Ascending aorta (tissue), 2 donors: ENCODE data around the gene OMG. TPM values are rescaled to one million over a fixed set of nuclear protein-coding genes. Genes with fewer than 3 reads are reported as not detected.

Experiments used
- DNase-seq, 2 donors: peaks; one replicate each; pipeline ENCODE4 v3.0.0-alpha.2; 2019; ENCODE audit warnings: low spot score in 2 of 2
- H3K27ac ChIP-seq, 2 donors: fragments of 200-600 bp; sonication (generic); one replicate each; pipeline ENCODE4 v1.5.1; 2016 to 2017; ENCODE audit warnings: mild to moderate bottlenecking in 1 of 2
- H3K27me3 ChIP-seq: fragments of 200-600 bp; sonication (generic); one replicate; pipeline ENCODE4 v1.5.1; 2017
- H3K36me3 ChIP-seq, 2 donors: fragments of 200-600 bp; sonication (generic); one replicate each; pipeline ENCODE4 v1.5.1; 2016
- H3K4me1 ChIP-seq, 2 donors: fragments of 200-600 bp; sonication (generic); one replicate each; pipeline ENCODE4 v1.5.1; 2016 to 2017; ENCODE audit warnings: mild to moderate bottlenecking in 1 of 2
- H3K4me3 ChIP-seq, 2 donors: fragments of 200-600 bp; sonication (generic); one replicate each; pipeline ENCODE4 v1.5.1; 2016 to 2017; ENCODE audit warnings: mild to moderate bottlenecking in 1 of 2
- H3K9me3 ChIP-seq, 2 donors: fragments of 200-600 bp; sonication (generic); one replicate each; pipeline ENCODE4 v1.5.1; 2016
- intact Hi-C: fragments of 100-400 bp; cut with DNase I; formaldehyde crosslinking; loops from one replicate; pipeline ENCODE4 v1.15.1; 2023
- total RNA-seq: library from RNA; depleted of rRNA; stranded (reverse); fragments of >200 nt; gene quantifications from one replicate; pipeline ENCODE4 v1.1.0, GENCODE V29; 2016
- TF ChIP-seq, protein P1 (sequence below), 3 experiments: fragments of 200-600 bp in 2 of 3; fragments of 450-650 bp in 1 of 3; sonication (generic) in 2 of 3; IDR thresholded peaks; one replicate each; pipeline ENCODE4 v1.5.1; 2016 to 2019; ENCODE audit warnings: antibody characterized with exemption in 3 of 3, mild to moderate bottlenecking in 1 of 3, moderate library complexity in 1 of 3

The OMG gene
- total RNA-seq, 1 donor from 2014 or later = not detected

DNA sequence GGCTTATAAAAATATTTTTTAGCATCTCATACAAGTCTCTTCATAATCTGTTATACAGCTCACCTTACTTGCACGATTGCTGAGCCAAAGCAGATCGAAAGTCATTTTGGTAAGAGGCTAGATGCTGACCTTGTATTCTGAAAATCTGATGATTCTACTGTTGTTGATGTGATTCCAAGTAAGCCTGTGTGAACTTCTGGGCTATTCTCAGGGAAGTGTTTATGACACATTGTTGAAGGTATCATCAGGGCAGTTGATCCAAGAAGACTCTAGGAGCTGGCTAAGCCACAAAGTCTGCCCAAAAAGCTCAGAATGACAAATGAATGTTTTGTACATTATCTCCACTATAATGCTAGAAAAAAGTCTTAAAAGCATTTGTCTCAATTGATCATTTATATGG is 16.0 kb downstream of the OMG start:
- H3K4me1 ChIP-seq = no peaks in the 10 kb centered on the region
- intact Hi-C loops = no loop called here
- peaks cover 12 to 15% of the 10 kb centered on the region in 2 donors for H3K36me3 ChIP-seq
- H3K27me3 ChIP-seq = no peaks in the 10 kb centered on the region
- no peak overlapping the region for H3K27ac ChIP-seq
- H3K4me3 ChIP-seq = no peak overlapping the region
- TF ChIP-seq, protein P1, sequence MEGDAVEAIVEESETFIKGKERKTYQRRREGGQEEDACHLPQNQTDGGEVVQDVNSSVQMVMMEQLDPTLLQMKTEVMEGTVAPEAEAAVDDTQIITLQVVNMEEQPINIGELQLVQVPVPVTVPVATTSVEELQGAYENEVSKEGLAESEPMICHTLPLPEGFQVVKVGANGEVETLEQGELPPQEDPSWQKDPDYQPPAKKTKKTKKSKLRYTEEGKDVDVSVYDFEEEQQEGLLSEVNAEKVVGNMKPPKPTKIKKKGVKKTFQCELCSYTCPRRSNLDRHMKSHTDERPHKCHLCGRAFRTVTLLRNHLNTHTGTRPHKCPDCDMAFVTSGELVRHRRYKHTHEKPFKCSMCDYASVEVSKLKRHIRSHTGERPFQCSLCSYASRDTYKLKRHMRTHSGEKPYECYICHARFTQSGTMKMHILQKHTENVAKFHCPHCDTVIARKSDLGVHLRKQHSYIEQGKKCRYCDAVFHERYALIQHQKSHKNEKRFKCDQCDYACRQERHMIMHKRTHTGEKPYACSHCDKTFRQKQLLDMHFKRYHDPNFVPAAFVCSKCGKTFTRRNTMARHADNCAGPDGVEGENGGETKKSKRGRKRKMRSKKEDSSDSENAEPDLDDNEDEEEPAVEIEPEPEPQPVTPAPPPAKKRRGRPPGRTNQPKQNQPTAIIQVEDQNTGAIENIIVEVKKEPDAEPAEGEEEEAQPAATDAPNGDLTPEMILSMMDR (IDR thresholded peaks at IDR 0.05) = no peak
- no peaks in the 10 kb centered on the region for H3K9me3 ChIP-seq
- no peak for DNase-seq

DNA sequence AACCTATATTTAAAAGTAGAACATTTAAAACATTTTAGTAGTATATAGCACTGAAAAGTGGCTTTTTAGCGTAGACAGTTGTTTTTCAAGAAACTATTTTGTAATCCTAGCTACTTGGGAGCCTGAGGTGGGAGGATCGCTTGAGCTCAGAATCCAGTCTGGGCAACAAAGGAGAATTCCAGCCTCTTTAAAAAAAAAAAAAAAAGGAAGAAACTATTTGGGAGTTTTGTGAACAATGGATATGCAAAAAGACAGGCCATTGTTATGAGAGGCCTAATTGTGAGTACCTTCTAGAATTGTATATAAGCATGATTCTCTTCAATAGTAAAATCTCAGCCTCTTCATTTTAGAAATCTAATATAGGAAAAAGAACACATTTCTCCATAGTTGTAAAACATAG is 17.6 kb downstream of the OMG start:
- no peak for DNase-seq
- no peaks in the 10 kb centered on the region for H3K9me3 ChIP-seq
- no peak overlapping the region for H3K4me3 ChIP-seq
- H3K27me3 ChIP-seq = no peaks in the 10 kb centered on the region
- intact Hi-C loops = no loop called here
- peaks cover 12 to 15% of the 10 kb centered on the region in 2 donors for H3K36me3 ChIP-seq
- H3K4me1 ChIP-seq = peaks cover 0 to under 1% of the 10 kb centered on the region in 2 donors
- TF ChIP-seq, protein P1 (IDR thresholded peaks at IDR 0.05) = no peak
- no peak overlapping the region for H3K27ac ChIP-seq

DNA sequence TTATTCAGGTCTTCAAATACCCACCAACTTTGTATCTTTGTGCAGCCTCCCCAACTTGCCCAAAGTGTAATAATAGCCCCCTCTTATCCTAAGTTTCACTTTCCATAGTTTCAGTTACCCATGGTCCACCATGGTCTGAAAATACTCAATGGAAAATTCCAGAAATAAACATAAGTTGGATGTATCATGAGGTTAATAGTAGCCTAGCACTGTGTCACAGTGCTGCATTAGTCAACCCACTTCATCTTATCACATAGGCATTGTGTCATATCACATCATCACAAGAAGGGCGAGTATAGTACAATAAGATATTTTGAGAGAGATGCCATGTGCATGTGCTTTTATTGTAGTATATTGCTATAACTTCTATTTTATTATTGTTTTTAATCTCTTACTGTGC is 21.9 kb downstream of the OMG start:
- H3K27ac ChIP-seq = no peak overlapping the region
- TF ChIP-seq, protein P1 (IDR thresholded peaks at IDR 0.05) = no peak
- no peak overlapping the region for H3K4me3 ChIP-seq
- intact Hi-C loops = no loop called here
- H3K4me1 ChIP-seq = peaks cover 0 to 9% of the 10 kb centered on the region in 2 donors
- H3K27me3 ChIP-seq = no peaks in the 10 kb centered on the region
- no peak for DNase-seq
- peaks cover 4 to 14% of the 10 kb centered on the region in 2 donors for H3K36me3 ChIP-seq
- no peaks in the 10 kb centered on the region for H3K9me3 ChIP-seq

DNA sequence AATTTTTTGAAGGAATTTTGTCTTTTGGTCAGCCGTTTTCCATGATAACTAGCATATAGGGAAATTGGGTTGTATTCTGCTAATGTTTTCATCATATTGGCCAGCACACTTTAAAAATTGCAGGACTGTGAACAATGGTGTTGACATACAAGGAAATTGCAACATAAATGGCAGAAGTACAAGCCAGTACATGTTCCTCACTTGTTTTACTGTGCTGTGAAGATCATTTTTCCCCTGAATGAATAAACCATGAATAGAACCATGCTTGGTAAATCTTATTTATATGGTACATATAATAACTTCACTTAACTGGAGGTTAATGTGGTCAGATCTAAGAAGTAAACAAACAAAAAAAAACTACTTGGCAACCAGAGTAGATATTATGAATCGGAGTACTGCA is 22.8 kb downstream of the OMG start:
- no peak for DNase-seq
- intact Hi-C loops = no loop called here
- H3K4me1 ChIP-seq = peaks cover 0 to 16% of the 10 kb centered on the region in 2 donors
- no peaks in the 10 kb centered on the region for H3K9me3 ChIP-seq
- TF ChIP-seq, protein P1 (IDR thresholded peaks at IDR 0.05) = no peak
- H3K36me3 ChIP-seq = peaks cover 4 to 14% of the 10 kb centered on the region in 2 donors
- no peak overlapping the region for H3K4me3 ChIP-seq
- H3K27me3 ChIP-seq = no peaks in the 10 kb centered on the region
- H3K27ac ChIP-seq = no peak overlapping the region

DNA sequence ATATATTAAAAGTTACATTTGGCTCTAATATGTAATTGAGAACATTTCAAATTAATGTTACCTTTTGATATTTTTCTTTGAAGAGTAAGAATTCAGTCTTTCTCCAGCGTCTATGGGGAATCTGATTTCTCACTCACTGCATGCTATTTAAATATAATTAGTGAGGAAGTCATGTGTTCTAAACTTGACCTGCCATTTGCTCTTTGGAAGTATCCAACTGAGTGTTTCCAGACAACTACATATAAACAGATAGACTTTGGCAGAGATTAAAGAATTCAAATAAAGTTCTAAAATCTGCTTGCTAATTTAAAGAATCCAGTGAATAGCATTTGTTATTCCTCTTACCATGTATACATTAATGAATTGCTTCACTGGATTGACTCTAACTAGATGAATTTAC is 23.5 kb downstream of the OMG start:
- intact Hi-C loops = no loop called here
- peaks cover under 1 to 14% of the 10 kb centered on the region in 2 donors for H3K36me3 ChIP-seq
- peaks cover 0 to 23% of the 10 kb centered on the region in 2 donors for H3K4me1 ChIP-seq
- no peak overlapping the region for H3K27ac ChIP-seq
- H3K4me3 ChIP-seq = no peak overlapping the region
- H3K27me3 ChIP-seq = no peaks in the 10 kb centered on the region
- no peak for DNase-seq
- H3K9me3 ChIP-seq = no peaks in the 10 kb centered on the region
- TF ChIP-seq, protein P1 (IDR thresholded peaks at IDR 0.05) = no peak

DNA sequence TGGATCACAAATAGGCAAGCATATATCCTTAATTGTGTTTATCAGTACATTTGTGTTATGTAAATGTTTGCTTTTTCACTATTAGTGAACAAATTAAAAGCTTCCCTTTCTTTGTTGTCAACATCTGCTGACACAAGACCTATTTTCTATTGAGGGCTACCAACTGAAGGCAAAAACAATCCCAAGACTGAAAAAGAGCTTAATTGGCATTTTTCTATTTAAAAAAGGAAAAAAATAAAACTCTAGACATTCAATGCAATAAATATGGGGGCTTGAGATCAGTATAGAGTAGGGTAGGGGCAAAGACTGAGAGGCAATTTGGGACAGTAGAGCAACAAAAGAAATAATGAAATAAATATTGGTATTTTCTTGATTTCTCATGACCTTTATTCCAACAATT is 24.2 kb downstream of the OMG start:
- Histone ChIP-seq H3K36me3 (peaks cover 0 to 12% of the 10 kb centered on the region in 2 donors), H3K4me3 (no peak overlapping the region), H3K27ac (no peak overlapping the region), H3K4me1 (peaks cover 0 to 23% of the 10 kb centered on the region in 2 donors), H3K27me3 (no peaks in the 10 kb centered on the region), H3K9me3 (no peaks in the 10 kb centered on the region)
- intact Hi-C loops = no loop called here
- DNase-seq = no peak
- TF ChIP-seq, protein P1 (IDR thresholded peaks at IDR 0.05) = no peak
